GM18526 (cell line): ENCODE data around the gene EIF3A.

Source experiments
- POLR2A ChIP-seq: IDR thresholded peaks from 3 replicates; pipeline ENCODE4 v1.6.1; 2011; ENCODE audit not compliant: insufficient read length; ENCODE audit errors: extremely low read depth

Gene EIF3A

GRCh38 chr10:119103903-119104653 is 23.5 kb upstream of the EIF3A start, which contains the start of gene DENND10:
Gene DENND10, plus strand, starts transcription at chr10:119104113. Its CDS starts 30 bp downstream, at chr10:119104143.
- peak; percentile 84 for TF ChIP-seq POLR2A

DNA sequence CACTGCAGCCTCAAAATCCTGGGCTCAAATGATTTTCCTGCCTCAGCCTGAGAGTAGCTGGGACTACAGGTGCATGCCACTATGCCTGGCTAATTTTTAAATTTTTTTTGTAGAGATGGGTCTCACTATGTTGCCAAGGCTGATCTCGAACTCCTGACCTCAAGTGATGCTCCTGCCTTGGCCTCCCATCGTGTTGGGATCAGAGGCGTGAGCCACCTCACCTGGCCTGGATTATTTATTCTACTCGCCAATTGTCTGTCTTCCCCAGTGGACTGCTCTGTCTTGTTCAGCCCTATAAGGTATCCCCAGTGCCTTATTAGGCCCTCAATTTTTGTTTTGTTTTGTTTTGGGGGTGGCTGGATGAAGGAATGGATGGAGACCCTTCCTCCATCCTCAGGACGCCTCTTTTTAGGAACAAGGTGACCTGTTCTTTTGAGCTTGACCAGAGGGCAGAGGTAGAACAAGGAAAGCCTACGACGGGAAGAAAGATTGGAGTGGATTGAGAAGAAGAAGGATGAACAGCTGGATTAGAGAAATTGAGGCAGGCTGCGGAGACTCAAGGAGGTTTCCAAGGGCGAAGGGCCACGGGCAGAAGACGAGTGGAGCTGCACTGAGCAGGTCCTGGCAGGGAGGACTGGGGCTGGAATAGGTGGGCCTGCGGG is 22.8 kb upstream of the EIF3A start:
- TF ChIP-seq POLR2A: no peak

GRCh38 chr10:119101366-119102098 is 20.9 kb upstream of the EIF3A start:
- TF ChIP-seq POLR2A: no peak

GRCh38 chr10:119100434-119101238 is 20.0 kb upstream of the EIF3A start:
- no peak for TF ChIP-seq POLR2A

- no peak for TF ChIP-seq POLR2A
Observed at GRCh38 chr10:119098576-119098975, 18.0 kb upstream of the EIF3A start.

DNA sequence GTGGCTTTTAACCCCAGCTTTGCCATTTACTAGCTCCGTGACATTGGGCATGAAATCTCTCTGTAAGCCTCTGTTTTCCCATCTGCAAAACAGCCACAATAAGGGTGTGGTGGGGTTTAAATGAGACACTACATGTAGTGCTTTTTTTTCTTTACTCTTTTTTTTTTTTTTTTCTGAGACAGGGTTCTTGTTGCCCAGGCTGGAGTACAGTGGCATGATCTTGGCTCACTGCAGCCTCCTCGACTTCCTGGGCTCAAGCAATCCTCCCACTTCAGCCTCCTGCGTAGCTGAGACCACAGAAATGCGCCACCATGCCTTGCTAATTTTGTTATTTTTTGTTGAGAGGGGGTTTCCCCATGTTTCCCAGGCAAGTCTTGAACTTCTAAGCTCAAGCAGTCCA is 15.0 kb upstream of the EIF3A start:
- TF ChIP-seq POLR2A: no peak

- no peak for TF ChIP-seq POLR2A
Observed at GRCh38 chr10:119090968-119091367, 10.4 kb upstream of the EIF3A start.

DNA sequence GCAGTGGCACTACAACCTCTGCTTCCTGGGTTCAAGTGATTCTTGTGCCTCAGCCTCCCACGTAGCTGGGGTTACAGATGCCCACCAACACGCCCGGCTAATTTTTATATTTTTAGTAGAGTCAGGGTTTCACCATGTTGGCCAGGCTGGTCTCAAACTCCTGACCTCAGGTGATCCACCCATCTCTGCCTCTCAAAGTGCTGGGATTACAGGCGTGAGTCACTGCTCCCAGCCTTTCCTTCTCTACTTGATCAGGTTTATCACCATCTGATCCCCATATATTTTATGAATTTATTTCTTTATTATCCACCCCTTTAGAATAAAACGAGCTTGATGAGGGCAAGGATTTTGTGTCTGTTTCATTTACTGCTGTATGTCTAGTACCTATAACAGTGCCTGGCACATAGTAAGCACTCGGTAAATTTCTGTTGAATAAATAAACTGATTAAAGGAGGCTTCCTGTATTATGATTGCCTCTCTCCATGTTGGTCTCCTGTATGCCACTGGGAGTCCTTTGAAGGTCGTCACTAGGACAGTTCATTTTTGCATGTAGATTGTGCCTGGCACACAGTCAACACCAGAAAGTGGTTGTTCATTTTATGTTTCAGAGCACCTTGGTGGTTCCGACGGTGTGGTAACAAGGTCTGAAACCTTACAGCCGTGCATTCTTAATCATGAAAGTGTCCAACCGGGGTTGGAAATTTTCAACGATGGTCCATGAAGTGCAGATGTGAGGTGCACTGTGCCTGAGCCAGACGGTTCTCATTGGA is 9.6 kb upstream of the EIF3A start:
- TF ChIP-seq POLR2A: no peak

DNA sequence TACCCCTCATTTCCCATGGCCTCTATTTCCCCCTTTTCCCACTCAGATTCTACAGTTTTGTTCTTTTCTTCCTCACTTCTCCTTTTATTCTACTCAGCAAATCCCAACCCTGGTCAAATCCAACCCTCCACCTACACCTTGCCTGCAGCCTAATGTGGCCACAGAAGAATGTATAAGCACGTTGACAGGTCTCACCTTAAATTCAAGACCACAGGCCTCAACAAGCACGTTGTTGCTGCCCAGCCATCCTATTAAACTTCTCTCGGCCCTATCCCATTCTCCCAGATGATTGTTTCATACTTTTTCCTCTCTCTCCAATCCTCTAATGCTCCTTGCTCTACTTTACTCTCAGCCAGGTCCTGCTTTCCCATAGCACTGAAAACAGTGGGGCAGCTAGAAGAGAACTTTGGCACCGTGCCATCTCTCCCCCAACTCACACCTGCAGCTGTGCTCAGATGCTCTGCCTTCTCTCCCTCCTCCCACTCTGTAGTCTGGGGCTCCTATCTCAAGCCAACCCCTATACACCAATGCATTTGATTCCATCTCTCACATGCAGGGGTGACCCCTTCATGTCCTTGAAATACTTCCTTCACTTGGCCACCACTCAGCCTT is 6.8 kb upstream of the EIF3A start:
- TF ChIP-seq POLR2A: no peak

- no peak for TF ChIP-seq POLR2A
Observed at GRCh38 chr10:119084896-119085295, 4.3 kb upstream of the EIF3A start.

GRCh38 chr10:119079599-119080520 is 757 bp downstream of the EIF3A start:
- peak; percentile 37 for TF ChIP-seq POLR2A

DNA sequence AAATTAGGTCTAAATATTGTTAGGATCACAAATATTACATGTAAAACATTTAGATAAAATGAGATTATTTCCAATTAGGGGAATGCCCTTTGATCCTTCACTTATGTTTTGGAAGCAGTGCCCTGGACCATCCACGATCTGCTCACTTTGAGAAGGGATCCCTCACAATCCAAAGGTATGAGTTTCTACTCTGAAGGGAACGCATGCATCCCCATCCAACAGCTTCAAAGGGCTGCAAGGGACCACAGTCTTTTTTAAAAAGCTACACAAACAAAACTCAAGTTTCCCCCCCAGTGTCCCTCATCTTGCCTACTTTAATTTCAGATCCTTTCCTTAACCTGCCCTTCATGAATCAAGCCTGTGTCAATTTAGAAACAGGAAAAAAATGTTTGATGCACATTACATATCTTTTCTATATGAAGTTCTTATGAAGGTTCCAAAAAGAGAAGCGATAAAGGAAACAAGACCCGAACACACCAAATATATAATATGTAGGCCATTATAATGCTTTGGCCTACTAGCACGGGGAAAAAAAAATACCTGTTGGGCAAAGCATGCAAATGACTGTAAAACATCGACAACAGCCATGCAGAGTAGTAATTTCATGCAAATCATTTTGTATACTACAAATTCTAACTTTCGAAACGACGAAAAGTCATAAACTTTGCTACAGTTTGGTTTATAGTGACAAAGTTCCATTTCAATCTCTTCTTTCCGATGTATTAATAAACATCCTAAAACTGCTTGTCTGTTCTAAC is 2.0 kb downstream of the EIF3A start:
- no peak for TF ChIP-seq POLR2A
